Panc1 (cell line): ENCODE data around the gene C4orf51. TPM values are rescaled to one million over a fixed set of nuclear protein-coding genes. Genes with fewer than 3 reads are reported as not detected.

Experiments used
- ATAC-seq: fragments of 200-7000 bp; cut with Tn5 transposase; 2 replicates; pipeline ENCODE4 v1.9.1; 2020; ENCODE audit warnings: mild to moderate bottlenecking, moderate library complexity
- BruUV-seq: library from RNA; stranded (reverse); fragments of 400-500 nt; replicated peaks from 2 replicates; lab custom pipeline; 2021; lab: Mats Ljungman, UMichigan
- CTCF ChIA-PET: fragments of 300-600 bp; sonication (Branson Sonifier 250); formaldehyde crosslinking; loops from one replicate; lab custom pipeline; 2022; ENCODE audit warnings: antibody characterized with exemption; lab: Charles Lee
- POLR2A ChIA-PET: fragments of 300-600 bp; sonication (Branson Sonifier 250); formaldehyde crosslinking; loops from one replicate; lab custom pipeline; 2022; ENCODE audit warnings: antibody characterized with exemption; lab: Charles Lee
- DNase-seq: peaks from one replicate; pipeline ENCODE4 v3.0.0-alpha.2; 2010; ENCODE audit warnings: low read depth, low spot score
- H3K27ac ChIP-seq: 2 replicates; pipeline ENCODE4 v1.5.1; 2011; ENCODE audit warnings: mild to moderate bottlenecking, low read length, inconsistent platforms
- H3K27me3 ChIP-seq: fragments of 200-500 bp; sonication (Bioruptor generic); 2 replicates; pipeline ENCODE4 v1.6.0; 2014; ENCODE audit warnings: low read length, inconsistent platforms; ENCODE audit not compliant: control insufficient read depth, insufficient read depth
- H3K36me3 ChIP-seq: fragments of 200-500 bp; sonication (Bioruptor generic); 2 replicates; pipeline ENCODE4 v1.5.1; 2014; ENCODE audit warnings: inconsistent platforms, mild to moderate bottlenecking, low read length, moderate library complexity; ENCODE audit not compliant: control insufficient read depth, insufficient read depth
- H3K4me1 ChIP-seq: 2 replicates; pipeline ENCODE4 v1.5.1; 2011; ENCODE audit warnings: inconsistent platforms, mild to moderate bottlenecking, low read length, moderate library complexity; ENCODE audit not compliant: control insufficient read depth, insufficient read depth
- H3K4me3 ChIP-seq, 2 experiments: 2 replicates each; pipeline ENCODE4 v1.5.1; 2011 to 2012; ENCODE audit warnings: low read depth in 2 of 2, low read length in 2 of 2, mild to moderate bottlenecking in 2 of 2, inconsistent platforms in 1 of 2, moderate library complexity in 1 of 2
- H3K9me3 ChIP-seq: fragments of 200-500 bp; sonication (Bioruptor generic); 2 replicates; pipeline ENCODE4 v1.5.1; 2014; ENCODE audit warnings: low read depth, mild to moderate bottlenecking, inconsistent platforms, low read length, moderate library complexity; ENCODE audit not compliant: control insufficient read depth, insufficient read depth
- POLR2AphosphoS5 ChIP-seq: IDR thresholded peaks from 2 replicates; pipeline ENCODE4 v1.6.1; 2012; ENCODE audit warnings: mild to moderate bottlenecking, low read depth, low read length, moderate library complexity
- SIN3A ChIP-seq: IDR thresholded peaks from 2 replicates; pipeline ENCODE4 v1.6.1; 2012; ENCODE audit warnings: low read depth, mild to moderate bottlenecking, low read length, moderate library complexity, borderline replicate concordance; ENCODE audit not compliant: insufficient read depth
- TCF7L2 ChIP-seq: IDR thresholded peaks from 2 replicates; pipeline ENCODE4 v1.6.1; 2011; ENCODE audit warnings: mild to moderate bottlenecking, low read depth, low read length, inconsistent platforms
- in situ Hi-C: cut with HindIII; loops from 2 replicates; pipeline ENCODE4 v1.10.0; 2016; ENCODE audit warnings: low sequenced_read_pairs, low pct_unique_long_range_greater_than_20kb
- intact Hi-C: fragments of 100-400 bp; cut with micrococcal nuclease; formaldehyde crosslinking; loops from one replicate; pipeline ENCODE4 v1.10.0; 2022; ENCODE audit not compliant: unreplicated experiment
- total RNA-seq: library from RNA; stranded (reverse); gene quantifications from one replicate; pipeline ENCODE4 v1.2.1, GENCODE V29; 2021; ENCODE audit not compliant: unreplicated experiment
- TF ChIP-seq, protein P1 (sequence below), 2 experiments: IDR thresholded peaks; 2 replicates each; pipeline ENCODE4 v1.6.1; 2011 to 2012; ENCODE audit warnings: low read depth in 2 of 2, control low read depth in 1 of 2, low read length in 1 of 2, mild to moderate bottlenecking in 1 of 2, moderate library complexity in 1 of 2; ENCODE audit not compliant: insufficient read depth in 1 of 2
- TF ChIP-seq, protein P2 (sequence below): fragments of 450-650 bp; IDR thresholded peaks from 2 replicates; pipeline ENCODE4 v1.5.1; 2017; ENCODE audit warnings: mild to moderate bottlenecking

The C4orf51 gene
- total RNA-seq, 1 experiment from 2014 or later = not detected

DNA sequence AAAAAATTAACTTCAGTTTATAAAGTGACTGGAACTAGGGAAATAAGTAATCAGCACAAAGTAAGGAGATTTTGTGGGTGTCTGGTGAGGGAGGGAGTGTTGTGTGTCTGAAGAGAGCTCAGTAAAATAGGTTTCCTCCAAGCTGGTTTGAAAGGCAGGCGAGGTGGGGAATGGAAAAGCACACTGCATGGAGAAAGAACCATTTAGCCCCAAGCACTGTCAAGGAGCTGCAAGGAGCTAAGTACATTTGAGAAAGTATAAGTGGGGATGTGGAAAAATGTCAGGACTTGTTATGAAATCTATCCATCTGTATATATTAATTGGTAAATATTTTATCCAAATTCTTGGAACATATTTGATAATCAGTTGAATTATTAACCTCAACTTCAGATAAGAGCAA, 956 bp downstream of the C4orf51 start:
- DNase-seq (no peak), ATAC-seq (no peak)
- TF ChIP-seq, protein P1, sequence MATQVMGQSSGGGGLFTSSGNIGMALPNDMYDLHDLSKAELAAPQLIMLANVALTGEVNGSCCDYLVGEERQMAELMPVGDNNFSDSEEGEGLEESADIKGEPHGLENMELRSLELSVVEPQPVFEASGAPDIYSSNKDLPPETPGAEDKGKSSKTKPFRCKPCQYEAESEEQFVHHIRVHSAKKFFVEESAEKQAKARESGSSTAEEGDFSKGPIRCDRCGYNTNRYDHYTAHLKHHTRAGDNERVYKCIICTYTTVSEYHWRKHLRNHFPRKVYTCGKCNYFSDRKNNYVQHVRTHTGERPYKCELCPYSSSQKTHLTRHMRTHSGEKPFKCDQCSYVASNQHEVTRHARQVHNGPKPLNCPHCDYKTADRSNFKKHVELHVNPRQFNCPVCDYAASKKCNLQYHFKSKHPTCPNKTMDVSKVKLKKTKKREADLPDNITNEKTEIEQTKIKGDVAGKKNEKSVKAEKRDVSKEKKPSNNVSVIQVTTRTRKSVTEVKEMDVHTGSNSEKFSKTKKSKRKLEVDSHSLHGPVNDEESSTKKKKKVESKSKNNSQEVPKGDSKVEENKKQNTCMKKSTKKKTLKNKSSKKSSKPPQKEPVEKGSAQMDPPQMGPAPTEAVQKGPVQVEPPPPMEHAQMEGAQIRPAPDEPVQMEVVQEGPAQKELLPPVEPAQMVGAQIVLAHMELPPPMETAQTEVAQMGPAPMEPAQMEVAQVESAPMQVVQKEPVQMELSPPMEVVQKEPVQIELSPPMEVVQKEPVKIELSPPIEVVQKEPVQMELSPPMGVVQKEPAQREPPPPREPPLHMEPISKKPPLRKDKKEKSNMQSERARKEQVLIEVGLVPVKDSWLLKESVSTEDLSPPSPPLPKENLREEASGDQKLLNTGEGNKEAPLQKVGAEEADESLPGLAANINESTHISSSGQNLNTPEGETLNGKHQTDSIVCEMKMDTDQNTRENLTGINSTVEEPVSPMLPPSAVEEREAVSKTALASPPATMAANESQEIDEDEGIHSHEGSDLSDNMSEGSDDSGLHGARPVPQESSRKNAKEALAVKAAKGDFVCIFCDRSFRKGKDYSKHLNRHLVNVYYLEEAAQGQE (IDR thresholded peaks at IDR 0.05; ENCODE audit: insufficient read depth in 1 of 2, low read depth in 2 of 2, low read length in 1 of 2) = no peak
- TF ChIP-seq TCF7L2 (no peak), POLR2AphosphoS5 (no peak), SIN3A (no peak)
- TF ChIP-seq, protein P2, sequence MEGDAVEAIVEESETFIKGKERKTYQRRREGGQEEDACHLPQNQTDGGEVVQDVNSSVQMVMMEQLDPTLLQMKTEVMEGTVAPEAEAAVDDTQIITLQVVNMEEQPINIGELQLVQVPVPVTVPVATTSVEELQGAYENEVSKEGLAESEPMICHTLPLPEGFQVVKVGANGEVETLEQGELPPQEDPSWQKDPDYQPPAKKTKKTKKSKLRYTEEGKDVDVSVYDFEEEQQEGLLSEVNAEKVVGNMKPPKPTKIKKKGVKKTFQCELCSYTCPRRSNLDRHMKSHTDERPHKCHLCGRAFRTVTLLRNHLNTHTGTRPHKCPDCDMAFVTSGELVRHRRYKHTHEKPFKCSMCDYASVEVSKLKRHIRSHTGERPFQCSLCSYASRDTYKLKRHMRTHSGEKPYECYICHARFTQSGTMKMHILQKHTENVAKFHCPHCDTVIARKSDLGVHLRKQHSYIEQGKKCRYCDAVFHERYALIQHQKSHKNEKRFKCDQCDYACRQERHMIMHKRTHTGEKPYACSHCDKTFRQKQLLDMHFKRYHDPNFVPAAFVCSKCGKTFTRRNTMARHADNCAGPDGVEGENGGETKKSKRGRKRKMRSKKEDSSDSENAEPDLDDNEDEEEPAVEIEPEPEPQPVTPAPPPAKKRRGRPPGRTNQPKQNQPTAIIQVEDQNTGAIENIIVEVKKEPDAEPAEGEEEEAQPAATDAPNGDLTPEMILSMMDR = no peak
- no peaks in the 10 kb centered on the region for H3K27me3 ChIP-seq
- H3K4me1 ChIP-seq = no peaks in the 10 kb centered on the region
- ChIA-PET CTCF (no interaction called here), POLR2A (no interaction called here)
- intact Hi-C loops (no loop called here), in situ Hi-C loops (no loop called here)
- BruUV-seq = no TSS peak
- no peaks in the 10 kb centered on the region for H3K36me3 ChIP-seq
- no peak overlapping the region for H3K4me3 ChIP-seq
- H3K27ac ChIP-seq = no peak overlapping the region
- H3K9me3 ChIP-seq = no peaks in the 10 kb centered on the region

DNA sequence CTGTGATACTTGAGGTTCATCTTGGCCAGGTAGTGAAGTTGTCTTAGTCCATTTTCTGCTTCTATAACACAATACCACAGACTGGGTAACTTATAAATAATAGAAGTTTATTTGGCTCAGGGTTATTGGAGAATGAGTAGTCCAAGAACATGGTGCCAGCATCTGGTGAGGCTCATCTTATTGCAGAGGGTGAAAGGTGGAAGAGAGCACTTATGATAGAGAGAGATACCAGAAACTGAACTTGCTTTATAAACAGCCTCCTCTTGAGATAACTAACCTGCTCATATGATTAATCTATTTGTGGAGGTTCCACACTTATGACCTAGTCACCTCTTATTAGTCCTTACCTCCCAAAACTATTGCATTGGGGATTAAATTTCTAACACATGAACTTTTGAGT, 1.6 kb downstream of the C4orf51 start:
- BruUV-seq = no TSS peak
- Histone ChIP-seq H3K36me3 (no peaks in the 10 kb centered on the region), H3K4me1 (no peaks in the 10 kb centered on the region), H3K4me3 (no peak overlapping the region), H3K27ac (no peak overlapping the region), H3K9me3 (no peaks in the 10 kb centered on the region), H3K27me3 (no peaks in the 10 kb centered on the region)
- CTCF ChIA-PET = no interaction called here
- in situ Hi-C loops (no loop called here), intact Hi-C loops (no loop called here)
- TF ChIP-seq TCF7L2 = no peak
- TF ChIP-seq, protein P2 = no peak
- TF ChIP-seq, protein P1 (IDR thresholded peaks at IDR 0.05; ENCODE audit: insufficient read depth in 1 of 2, low read depth in 2 of 2, low read length in 1 of 2) = no peak
- TF ChIP-seq POLR2AphosphoS5 = no peak
- no peak for TF ChIP-seq SIN3A
- POLR2A ChIA-PET = no interaction called here
- DNase-seq (no peak), ATAC-seq (no peak)
